ENCODE results near the gene SLC44A1.

The SLC44A1 gene

GRCh38 chr9:105244003-105244733, at the start of gene SLC44A1:
TSS of gene SLC44A1 (plus strand) at chr9:105244651. CDS start at chr9:105244869, 218 bp downstream.
- peak; percentile 93 for DNase-seq

DNA sequence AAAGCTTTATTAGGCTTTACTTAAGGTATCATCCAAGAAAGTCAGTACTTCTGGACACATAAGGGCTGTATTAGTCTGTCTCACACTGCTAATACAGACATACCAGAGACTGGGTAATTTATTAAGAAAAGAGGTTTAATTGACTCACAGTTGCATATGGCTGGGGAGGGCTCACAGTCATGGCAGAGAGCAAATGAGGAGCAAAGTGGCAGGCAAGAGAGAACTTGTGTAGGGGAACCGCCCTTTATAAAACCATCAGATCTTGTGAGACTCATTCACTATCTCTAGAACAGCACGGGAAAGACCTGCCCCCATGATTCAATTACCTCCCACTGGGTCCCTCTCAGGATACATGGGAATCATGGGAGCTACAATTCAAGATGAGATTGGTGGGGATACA, 49.2 kb upstream of the SLC44A1 start:
- DNase-seq = no peak

DNA sequence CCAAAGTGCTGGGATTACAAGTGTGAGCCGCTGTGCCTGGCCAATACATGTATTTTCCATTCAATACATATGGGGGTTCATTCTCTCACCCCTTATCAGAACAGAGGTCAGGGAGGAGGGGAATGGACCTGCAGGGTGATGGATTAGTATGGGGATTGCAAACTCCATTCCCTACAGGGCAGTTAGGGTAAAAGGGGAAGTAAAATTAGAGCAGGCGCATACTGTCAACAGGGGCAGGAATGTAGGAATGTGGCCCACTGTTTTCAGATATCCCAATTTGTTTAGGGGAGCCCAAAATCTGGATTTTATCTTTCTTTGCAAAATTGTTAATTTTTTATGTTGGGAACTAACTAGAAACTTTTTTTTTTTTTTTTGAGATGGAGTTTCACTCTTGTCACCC, 46.4 kb upstream of the SLC44A1 start:
- DNase-seq = no peak

- no peak for DNase-seq
These were observed 45.6 kb upstream of the SLC44A1 start for GRCh38 chr9:105198865-105199264.

GRCh38 chr9:105204416-105204815, 40.0 kb upstream of the SLC44A1 start:
- no peak for DNase-seq

- no peak for DNase-seq
These were observed 38.5 kb upstream of the SLC44A1 start for GRCh38 chr9:105205787-105206495.

DNA sequence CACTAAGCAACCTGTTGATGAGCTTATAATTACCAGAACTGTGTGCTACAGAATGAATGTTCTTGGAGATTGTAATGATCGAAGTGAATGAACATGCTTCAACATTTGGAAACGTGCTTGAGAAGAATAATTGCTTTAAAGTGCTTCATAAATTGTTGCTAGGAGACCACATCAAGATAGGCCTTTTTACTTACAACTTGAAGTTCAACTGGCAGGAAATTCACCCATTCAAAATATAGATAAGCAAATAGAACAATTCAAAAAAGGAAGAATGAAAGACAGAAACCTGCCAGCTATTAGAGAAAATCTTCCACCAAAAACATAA, 38.0 kb upstream of the SLC44A1 start:
- DNase-seq = no peak

DNA sequence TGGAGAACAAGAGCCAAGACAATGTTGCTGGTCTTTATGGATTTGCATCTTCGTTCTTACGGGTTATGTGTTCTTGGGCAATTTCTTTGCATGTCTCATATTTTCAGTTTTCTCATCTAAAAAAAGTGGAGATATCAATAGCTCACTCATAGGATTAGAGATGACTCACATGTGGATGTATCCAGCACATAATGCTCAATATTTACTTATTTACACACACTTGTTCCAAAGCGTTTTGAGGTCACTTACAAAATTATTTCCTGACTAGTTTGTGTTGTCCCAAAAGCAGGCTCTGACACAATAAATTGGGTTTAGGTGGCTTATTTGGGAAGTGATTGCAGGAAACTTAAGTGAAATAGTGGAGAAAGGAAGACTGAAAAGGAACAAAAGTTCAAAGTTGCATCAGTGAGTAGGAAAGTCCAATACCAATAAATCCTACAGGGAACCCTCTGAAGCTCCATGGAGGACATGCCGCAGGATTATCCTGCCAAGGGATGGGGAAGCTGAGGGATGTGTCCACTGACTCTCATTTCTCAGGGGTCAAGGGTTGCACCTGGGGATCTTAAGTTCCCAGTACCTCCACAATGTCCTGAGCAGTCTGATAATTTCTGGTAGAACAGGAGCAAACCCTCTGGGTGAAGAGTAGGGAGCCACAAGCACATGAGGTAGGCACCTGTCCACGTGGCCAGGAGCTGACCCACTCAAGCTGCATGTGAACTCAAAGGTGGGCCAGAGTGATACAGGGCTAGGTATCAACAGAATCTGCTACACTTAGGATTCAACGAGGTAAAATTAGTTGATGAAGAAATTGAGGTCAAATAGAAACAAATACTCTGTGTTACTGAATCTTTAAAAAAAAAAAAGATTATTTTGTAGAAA, 37.4 kb upstream of the SLC44A1 start:
- no peak for DNase-seq

DNA sequence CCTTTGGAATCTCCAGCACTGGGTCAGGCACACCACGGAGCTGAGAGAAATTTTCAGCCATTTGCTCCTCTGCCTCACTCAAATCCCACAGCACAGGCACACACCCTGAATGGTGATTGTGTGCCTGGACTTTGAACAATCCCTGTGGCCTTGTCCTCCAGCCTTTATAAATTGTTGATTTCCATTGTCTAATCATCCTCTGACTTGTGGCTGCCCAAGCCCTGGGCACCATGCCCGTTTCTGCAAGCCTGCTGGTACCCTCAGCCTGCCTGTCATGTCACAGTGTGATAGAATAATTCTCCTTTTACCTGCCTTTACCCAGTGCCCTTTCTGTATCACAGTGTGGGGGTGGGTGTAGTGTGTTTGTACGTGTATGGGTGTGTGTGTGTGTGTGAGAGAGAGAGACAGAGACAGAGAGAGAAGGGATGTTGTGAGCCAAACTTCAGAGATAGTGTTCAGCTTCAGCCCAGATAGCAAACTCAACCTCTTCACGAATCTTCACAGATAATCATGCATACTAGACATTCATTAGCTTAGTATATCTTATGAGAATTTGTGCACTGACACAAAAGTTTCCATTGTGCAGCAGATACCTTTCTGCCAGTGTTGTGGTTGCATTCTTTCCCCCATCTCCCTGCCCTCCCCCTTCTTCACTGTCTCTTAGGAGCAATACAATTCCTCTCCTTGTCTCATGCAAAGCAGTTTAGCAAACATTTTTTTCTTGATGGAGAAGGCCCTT, 27.8 kb upstream of the SLC44A1 start:
- DNase-seq = no peak

DNA sequence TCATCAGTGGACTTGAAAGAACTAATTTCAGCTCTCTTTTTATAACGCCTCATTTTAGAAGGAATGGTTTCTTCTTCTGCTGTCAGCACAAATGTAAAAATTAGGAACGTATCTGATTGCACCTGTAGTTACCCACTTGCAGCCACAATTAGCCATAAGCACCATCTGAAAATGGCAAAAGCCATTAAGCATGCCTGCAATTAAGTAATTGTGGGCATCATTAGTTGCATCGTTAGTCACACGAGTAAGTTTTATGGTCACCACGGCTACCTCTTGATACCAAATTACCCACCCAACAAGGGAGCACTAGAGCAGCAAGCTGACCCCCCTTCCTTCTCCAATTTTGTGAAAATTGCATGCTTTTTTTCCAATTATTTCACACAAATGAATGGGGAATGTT, 25.8 kb upstream of the SLC44A1 start:
- DNase-seq = no peak

- DNase-seq = no peak
These were observed 25.1 kb upstream of the SLC44A1 start for GRCh38 chr9:105219291-105219805.

GRCh38 chr9:105220451-105220850, 24.0 kb upstream of the SLC44A1 start:
- DNase-seq = no peak

DNA sequence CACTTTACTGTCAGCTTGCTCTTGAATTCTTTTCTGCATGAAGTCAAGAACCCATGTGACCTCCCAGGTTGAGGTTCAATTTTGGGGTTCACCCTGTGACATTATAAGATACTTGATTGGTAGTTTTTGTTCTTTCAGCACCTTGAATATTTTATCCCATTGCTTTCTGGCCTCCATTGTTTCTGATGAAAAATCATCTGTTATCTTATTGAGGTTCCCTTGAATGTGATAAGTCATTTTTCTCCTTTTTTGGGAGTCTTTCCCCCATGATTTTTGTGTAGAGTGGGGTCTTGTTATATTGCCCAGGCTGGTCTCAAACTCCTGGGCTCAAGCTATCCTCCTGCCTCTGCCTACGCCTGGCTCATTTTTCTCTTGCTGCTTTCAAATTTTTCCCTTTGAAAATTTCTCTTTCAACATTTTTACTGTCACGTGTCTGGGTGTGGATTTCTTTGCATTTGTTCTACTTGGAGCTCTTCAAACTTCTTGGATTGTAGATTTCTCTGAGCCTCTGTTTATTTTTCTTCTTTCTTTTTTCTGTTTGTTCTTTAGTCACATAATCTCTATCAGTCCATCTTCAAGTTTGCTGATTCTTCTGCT, 20.8 kb upstream of the SLC44A1 start:
- no peak for DNase-seq

- DNase-seq = no peak
These were observed 18.4 kb upstream of the SLC44A1 start for GRCh38 chr9:105226055-105226454.

- DNase-seq = no peak
These were observed 12.2 kb upstream of the SLC44A1 start for GRCh38 chr9:105232207-105232606.

DNA sequence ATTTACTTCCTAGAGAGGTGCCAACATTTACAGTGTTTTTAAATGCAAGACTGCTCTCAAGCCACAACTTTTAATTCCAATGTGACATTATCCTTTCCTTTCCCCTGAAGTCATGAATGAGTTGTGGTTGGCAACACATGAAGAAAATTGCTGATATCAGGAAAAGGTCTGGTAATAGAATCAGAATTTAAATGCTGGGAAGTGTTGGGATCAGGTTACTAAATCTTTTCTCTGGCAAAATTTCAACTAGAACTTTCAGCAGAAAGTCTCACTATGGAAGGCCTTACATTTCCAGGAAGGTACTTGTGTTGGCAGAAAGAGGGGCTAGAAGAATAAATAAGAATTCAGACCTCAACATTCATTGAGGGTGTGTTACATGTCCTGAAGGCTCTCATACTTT, 10.6 kb upstream of the SLC44A1 start:
- no peak for DNase-seq

DNA sequence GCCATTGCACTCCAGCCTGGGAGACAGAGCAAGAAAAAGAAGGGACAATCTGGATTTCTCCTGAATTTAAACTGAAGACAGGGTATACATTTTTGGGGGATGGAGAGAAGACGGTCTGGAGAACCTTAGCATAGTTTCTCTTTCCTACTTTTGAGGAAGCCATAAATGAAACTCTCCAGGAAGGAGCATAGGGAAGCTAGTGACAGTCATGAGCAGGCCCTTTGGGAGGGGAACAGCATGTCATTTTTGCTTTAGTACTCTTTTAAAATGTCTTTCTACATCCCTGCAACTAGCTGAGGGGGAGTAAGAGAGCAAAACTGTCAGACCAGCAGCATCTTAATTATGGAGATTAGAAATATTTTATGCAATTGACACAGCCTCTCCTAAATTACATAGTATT, 8.2 kb upstream of the SLC44A1 start:
- DNase-seq = no peak

DNA sequence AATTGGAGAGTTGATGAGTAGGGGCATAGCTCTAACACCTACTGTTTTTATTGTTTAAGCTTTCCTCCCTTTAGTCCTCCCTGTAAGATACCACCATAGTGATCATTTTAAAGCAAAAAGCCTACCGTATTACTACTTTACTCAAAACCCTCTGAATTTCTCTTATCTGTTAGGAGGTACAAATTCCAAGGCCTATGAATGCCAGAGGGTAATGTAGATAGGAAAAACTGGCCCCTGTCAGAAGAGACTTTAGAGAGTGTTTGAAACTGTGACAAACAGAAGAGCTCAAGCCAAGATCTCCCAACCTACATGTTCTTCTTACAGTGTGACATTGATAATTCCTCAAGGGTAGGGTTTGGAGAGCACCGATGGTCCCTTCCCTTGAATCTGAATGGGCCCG, 7.2 kb upstream of the SLC44A1 start:
- no peak for DNase-seq

- DNase-seq = no peak
These were observed 6.1 kb upstream of the SLC44A1 start for GRCh38 chr9:105238302-105238701.

- DNase-seq = no peak
These were observed 3.0 kb upstream of the SLC44A1 start for GRCh38 chr9:105241356-105242043.

DNA sequence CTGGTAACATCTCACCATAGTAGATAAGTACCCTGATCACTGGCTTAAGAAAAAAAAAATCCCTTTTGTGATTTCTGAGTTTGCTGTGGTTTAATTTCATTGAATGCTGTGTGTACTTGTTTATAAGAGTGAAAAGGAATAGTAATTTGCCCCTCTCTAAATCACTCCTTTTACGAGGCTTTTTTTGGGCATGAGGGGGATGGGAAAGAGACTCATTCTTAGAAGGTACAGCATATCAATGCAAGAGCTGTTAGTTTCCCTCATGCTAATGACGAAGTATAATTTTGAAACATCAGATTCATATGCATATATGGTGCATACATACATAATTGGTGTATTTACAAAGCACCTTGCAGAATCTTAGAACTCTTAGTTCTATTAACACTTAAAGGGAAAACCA, 2.4 kb upstream of the SLC44A1 start:
- no peak for DNase-seq

DNA sequence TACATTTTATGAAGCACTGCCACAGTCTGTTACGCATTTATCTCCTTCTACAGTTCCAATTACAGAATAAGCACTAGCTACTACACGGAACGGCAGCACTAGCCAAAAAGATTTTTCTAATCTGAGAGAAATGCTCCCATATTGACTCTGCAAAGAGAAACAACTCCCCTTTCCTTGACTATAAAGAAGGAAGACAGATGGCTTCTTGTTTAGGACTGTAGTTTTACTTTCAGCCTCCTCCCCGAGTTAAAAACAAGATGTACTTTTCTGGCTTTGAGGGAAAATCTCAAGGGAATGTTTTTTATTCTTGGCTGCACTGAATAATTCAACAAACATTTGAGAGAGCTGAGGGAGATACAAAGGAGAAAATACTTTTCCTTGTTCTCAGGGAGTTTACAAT, 1.9 kb upstream of the SLC44A1 start:
- DNase-seq = no peak

Measured in stimulated activated CD4-positive, alpha-beta T cell treated with anti-CD3 and anti-CD28 coated beads, Interleukin-4, amount 100 ng/mL, for 24 hours (primary cell).